ENCODE measurements around the gene SUPT3H.

SUPT3H gene

GRCh38 chr6:45400021-45400420 is 22.3 kb upstream of the SUPT3H start:
- TF ChIP-seq POLR2A (IDR thresholded peaks at IDR 0.05; ENCODE audit: extremely low read depth, insufficient read length): no peak

GRCh38 chr6:45398075-45398813 is 20.5 kb upstream of the SUPT3H start:
- TF ChIP-seq MYC (IDR thresholded peaks at IDR 0.05; ENCODE audit: low read depth, low read length) (no peak), CTCF (IDR thresholded peaks at IDR 0.05; ENCODE audit: low read depth, low read length) (no peak), POLR2A (IDR thresholded peaks at IDR 0.05; ENCODE audit: extremely low read depth, insufficient read length) (no peak), MAX (IDR thresholded peaks at IDR 0.05; ENCODE audit: low read depth, low read length) (no peak)
- no peak overlapping the region for H3K4me3 ChIP-seq (ENCODE audit: low read depth, low read length)
- DNase-seq (ENCODE audit: low read depth): no peak

More at GRCh38 chr6:45400021-45400420, 22.3 kb upstream of the SUPT3H start:
- no peak for DNase-seq (ENCODE audit: low read depth)
- no peak overlapping the region for H3K4me3 ChIP-seq (ENCODE audit: low read depth, low read length)

GRCh38 chr6:45394586-45395095 is 16.9 kb upstream of the SUPT3H start:
- no peak overlapping the region for H3K4me3 ChIP-seq (ENCODE audit: low read depth, low read length)
- no peak for DNase-seq (ENCODE audit: low read depth)
- TF ChIP-seq POLR2A (IDR thresholded peaks at IDR 0.05; ENCODE audit: extremely low read depth, insufficient read length) (no peak), MAX (IDR thresholded peaks at IDR 0.05; ENCODE audit: low read depth, low read length) (no peak), CTCF (IDR thresholded peaks at IDR 0.05; ENCODE audit: low read depth, low read length) (no peak), MYC (IDR thresholded peaks at IDR 0.05; ENCODE audit: low read depth, low read length) (no peak)

- no peak for DNase-seq (ENCODE audit: low read depth)
- no peak for TF ChIP-seq CTCF (IDR thresholded peaks at IDR 0.05; ENCODE audit: low read depth, low read length)
- no peak for TF ChIP-seq MYC (IDR thresholded peaks at IDR 0.05; ENCODE audit: low read depth, low read length)
- TF ChIP-seq MAX (IDR thresholded peaks at IDR 0.05; ENCODE audit: low read depth, low read length): no peak
- TF ChIP-seq POLR2A (IDR thresholded peaks at IDR 0.05; ENCODE audit: extremely low read depth, insufficient read length): no peak
- H3K4me3 ChIP-seq (ENCODE audit: low read depth, low read length): no peak overlapping the region
Measured at GRCh38 chr6:45388328-45388727, 10.6 kb upstream of the SUPT3H start.

GRCh38 chr6:45387236-45387635 is 9.5 kb upstream of the SUPT3H start:
- H3K4me3 ChIP-seq (ENCODE audit: low read depth, low read length): no peak overlapping the region

More at GRCh38 chr6:45387236-45387635, 9.5 kb upstream of the SUPT3H start:
- TF ChIP-seq MAX (IDR thresholded peaks at IDR 0.05; ENCODE audit: low read depth, low read length) (no peak), CTCF (IDR thresholded peaks at IDR 0.05; ENCODE audit: low read depth, low read length) (no peak), POLR2A (IDR thresholded peaks at IDR 0.05; ENCODE audit: extremely low read depth, insufficient read length) (no peak), MYC (IDR thresholded peaks at IDR 0.05; ENCODE audit: low read depth, low read length) (no peak)
- DNase-seq (ENCODE audit: low read depth): no peak
